Spinal cord (tissue), 10 donors: ENCODE data around the gene KIF13A. TPM values are rescaled to one million over a fixed set of nuclear protein-coding genes. Genes with fewer than 3 reads are reported as not detected.
A peak's percentile ranks its signal among the peaks of the same experiment; 100 is the strongest.
"Not testable (repeated sequence)": the region's sequence is repeated elsewhere in the genome, so short reads cannot be mapped to it uniquely, and the experiment has no call there.

Source experiments
- DNase-seq, 6 donors: peaks; one replicate each; pipeline versions ENCODE4 v3.0.0 to v3.0.0-alpha.2; 2013 to 2015; ENCODE audit warnings: low spot score in 6 of 6, low read depth in 4 of 6
- H3K27ac ChIP-seq: one replicate; pipeline ENCODE4 v1.5.1; 2013; ENCODE audit warnings: low read depth, low read length, control low read depth
- H3K27me3 ChIP-seq: one replicate; pipeline ENCODE4 v1.6.1; 2013; ENCODE audit warnings: low read length; ENCODE audit not compliant: control insufficient read depth, insufficient read depth
- H3K36me3 ChIP-seq: one replicate; pipeline ENCODE4 v1.6.1; 2013; ENCODE audit warnings: low read length; ENCODE audit not compliant: control insufficient read depth, insufficient read depth
- H3K4me1 ChIP-seq: one replicate; pipeline ENCODE4 v1.6.1; 2013; ENCODE audit warnings: low read length; ENCODE audit not compliant: control insufficient read depth, insufficient read depth
- H3K4me3 ChIP-seq: one replicate; pipeline ENCODE4 v1.5.1; 2013; ENCODE audit warnings: low read depth, low read length, control low read depth
- H3K9me3 ChIP-seq: one replicate; pipeline ENCODE4 v1.6.1; 2013; ENCODE audit warnings: low read length; ENCODE audit not compliant: control insufficient read depth, insufficient read depth
- WGBS: methylation state at CpG from one replicate; pipeline ENCODE4 v1.1.5; 2013; ENCODE audit warnings: missing lambda C conversion rate; ENCODE audit not compliant: insufficient coverage; 5-methylcytosine and 5-hydroxymethylcytosine counted together
- polyA plus RNA-seq, 2 donors: library from polyadenylated mRNA; unstranded; fragments of 120-200 nt; gene quantifications; one replicate each; pipeline ENCODE4 v1.2.1, GENCODE V29; 2013; ENCODE audit not compliant: insufficient read length in 2 of 2
- total RNA-seq, 2 donors: library from RNA; depleted of rRNA in 1 of 2; stranded (reverse); fragments of 120-200 nt in 1 of 2; fragments of >200 nt in 1 of 2; gene quantifications; one replicate each; pipeline versions ENCODE4 v1.2.3 to v1.2.4, GENCODE V29; 2013 to 2014
- donor health status: healthy.

Gene KIF13A
- total and polyA plus RNA-seq, 4 donors, result 30.5 to 50.8 (median 41.2) TPM

- H3K4me1 ChIP-seq, result no peaks in the 10 kb centered on the region
- no peaks in the 10 kb centered on the region for H3K9me3 ChIP-seq
- WGBS, result no CpG with 5 or more reads among the region's 6 CpGs
- H3K4me3 ChIP-seq, result no peak overlapping the region
- H3K36me3 ChIP-seq, result peaks cover 4% of the 10 kb centered on the region
- no peaks in the 10 kb centered on the region for H3K27me3 ChIP-seq
- H3K27ac ChIP-seq, result no peak overlapping the region
- DNase-seq, result no peak
These were observed 229.3 kb downstream of the KIF13A start for GRCh38 chr6:17758119-17758518.

DNA sequence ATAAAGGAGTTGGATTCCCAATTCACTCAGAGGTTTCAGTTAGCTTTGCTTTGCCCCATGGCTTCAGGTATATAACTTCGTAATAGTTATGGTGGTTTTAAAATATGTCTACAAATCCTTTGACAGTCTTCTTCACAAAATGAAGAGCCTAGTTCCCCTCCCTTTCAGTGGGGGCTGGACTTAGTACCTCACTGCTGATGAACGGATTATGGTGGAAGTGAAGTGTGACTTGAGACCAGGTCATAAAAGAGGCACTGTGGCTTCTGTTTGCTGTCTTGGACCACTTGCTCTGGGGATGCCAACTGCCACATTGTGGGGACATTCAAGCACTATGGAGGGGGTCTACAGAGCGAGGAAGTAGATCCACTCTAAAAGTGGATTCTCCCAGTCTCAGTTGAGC lies 233.2 kb downstream of the KIF13A start:
- 78% methylated on average over 2 of the region's 3 CpGs for WGBS
- H3K4me1 ChIP-seq, result no peaks in the 10 kb centered on the region
- no peak for DNase-seq
- no peak overlapping the region for H3K4me3 ChIP-seq
- no peaks in the 10 kb centered on the region for H3K36me3 ChIP-seq
- no peaks in the 10 kb centered on the region for H3K9me3 ChIP-seq
- no peak overlapping the region for H3K27ac ChIP-seq
- H3K27me3 ChIP-seq, result no peaks in the 10 kb centered on the region

DNA sequence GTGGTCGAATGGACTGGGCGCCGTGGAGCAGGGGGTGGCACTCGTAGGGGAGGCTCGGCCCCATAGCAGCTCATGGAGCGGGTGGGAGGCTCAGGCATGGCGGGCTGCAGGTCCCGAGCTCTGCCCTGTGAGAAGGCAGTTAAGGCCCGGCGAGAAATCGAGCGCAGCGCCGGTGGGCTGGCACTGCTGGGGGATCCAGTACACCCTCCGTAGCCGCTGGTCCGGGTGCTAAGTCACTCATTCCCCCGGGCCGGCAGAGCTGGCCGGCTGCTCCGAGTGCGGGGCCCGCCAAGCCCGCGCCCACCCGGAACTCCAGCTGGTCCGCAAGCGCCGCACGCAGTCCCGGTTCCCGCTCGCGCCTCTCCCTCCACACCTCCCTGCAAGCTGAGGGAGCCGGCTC lies 242.1 kb downstream of the KIF13A start:
- 97% methylated on average over 26 of the region's 35 CpGs for WGBS

DNA sequence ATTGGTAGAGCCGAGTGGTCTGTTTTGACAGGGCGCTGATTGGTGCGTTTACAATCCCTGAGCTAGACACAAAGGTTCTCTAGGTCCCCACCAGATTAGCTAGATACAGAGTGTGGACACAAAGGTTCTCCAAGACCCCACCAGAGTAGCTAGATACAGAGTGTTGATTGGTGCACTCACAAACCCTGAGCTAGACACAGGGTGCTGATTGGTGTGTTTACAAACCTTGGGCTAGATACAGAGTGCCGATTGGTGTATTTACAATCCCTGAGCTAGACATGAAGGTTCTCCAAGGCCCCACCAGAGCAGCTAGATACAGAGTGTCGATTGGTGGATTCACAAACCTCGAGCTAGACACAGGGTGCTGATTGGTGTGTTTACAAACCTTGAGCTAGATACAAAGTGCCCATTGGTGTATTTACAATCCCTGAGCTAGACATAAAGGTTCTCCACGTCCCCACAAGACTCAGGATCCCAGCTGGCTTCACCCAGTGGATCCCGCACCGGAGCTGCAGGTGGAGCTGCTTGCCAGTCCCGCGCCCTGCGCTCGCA lies 242.6 kb downstream of the KIF13A start:
- not testable (repeated sequence) for H3K27ac ChIP-seq, H3K36me3 ChIP-seq, DNase-seq, H3K4me1 ChIP-seq, H3K4me3 ChIP-seq, H3K27me3 ChIP-seq, H3K9me3 ChIP-seq
- 95% methylated on average over 10 of the region's 13 CpGs for WGBS

More for the DNA sequence above, 242.1 kb downstream of the KIF13A start:
- H3K9me3 ChIP-seq, H3K4me1 ChIP-seq, H3K27ac ChIP-seq, H3K36me3 ChIP-seq, DNase-seq, H3K27me3 ChIP-seq, H3K4me3 ChIP-seq: not testable (repeated sequence)

DNA sequence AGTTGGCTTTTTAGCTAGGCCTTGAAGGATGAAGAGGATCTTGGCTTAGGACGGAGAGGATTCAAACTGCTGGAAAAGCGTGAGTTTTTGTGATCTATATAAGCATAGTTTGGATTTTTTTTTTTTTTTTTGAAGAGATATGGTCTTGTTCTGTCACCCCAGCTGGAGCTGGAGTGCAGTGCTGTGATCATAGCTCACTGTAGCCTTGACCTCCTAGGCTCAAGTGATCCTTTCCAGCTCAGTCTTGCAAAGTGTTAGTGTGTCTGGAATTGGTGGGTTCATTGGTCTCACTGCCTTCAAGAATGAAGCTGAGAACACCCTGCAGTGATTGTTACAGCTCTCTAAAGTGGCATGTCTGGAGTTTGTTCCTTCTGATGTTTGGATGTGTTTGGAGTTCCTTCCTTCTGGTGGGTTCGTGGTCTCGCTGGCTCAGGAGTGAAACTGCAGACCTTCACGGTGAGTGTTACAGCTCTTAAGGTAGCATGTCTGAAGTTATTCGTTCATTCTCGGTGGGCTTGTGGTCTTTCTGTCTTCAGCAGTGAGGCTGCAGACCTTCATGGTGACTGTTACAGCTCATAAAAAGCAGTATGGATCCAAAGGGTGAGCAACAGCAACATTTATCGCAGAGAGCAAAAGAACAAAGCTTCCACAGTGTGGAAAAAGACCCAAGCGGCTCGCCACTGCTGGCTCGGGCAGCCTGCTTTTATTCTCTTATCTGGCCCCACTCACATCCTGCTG lies 243.2 kb downstream of the KIF13A start:
- no peak for DNase-seq
- H3K27ac ChIP-seq, result no peak overlapping the region
- H3K36me3 ChIP-seq, result no peaks in the 10 kb centered on the region
- no peaks in the 10 kb centered on the region for H3K4me1 ChIP-seq
- H3K9me3 ChIP-seq, result no peaks in the 10 kb centered on the region
- H3K4me3 ChIP-seq, result no peak overlapping the region
- 77% methylated on average over 7 of the region's 11 CpGs for WGBS
- no peaks in the 10 kb centered on the region for H3K27me3 ChIP-seq

DNA sequence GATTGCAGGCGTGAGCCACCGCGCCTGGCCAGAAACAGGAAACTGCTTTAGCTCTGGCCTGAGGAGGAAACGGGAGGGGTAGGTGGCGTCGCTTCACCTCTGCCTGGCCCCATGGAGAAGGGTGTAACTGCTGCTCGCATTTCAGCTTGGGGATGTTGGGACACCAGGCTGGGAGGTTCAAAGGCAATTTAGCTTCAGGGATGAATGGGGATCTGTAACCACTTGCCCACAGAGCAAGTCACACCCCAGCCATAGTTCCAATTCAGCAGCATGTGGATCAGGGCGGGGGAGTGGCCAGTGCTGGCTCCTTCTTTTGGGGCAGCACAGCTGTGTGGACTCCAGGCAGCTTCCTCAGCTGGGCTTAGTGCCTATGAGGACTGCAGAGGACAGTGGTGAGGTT lies 245.9 kb downstream of the KIF13A start:
- WGBS, result 79% methylated on average over 8 of the region's 8 CpGs

DNA sequence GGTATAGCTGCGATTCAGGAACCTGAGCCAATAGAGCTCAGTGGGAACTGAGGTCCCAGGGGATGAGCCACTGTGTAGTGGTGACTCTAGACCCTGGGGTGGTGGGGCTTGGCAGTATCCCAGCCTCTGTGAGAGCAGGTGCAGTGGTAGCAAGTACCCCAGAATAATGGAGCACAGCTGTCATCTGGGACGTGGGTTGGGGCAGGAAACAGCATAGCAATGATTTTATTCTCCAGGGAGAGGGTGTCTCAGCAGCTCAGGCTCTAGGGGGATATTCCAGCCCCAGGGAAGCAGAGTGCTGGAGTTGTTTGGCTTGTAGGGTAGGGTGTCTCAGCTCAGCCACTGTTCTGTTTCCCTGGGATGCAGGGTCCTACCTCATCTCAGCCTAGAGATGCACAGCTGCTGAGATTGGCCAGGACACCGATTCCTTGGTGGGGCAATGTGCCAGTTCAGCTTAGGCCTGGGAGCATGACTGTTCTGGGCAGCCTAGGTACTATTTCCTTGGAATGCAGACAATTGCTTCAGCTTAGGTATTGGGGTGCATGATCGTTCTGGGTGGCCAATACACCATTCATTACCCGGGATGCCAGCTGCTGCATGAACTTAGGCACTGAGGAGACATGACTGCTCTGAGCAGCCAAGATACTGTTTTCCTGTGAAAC lies 246.7 kb downstream of the KIF13A start:
- 52% methylated on average over 5 of the region's 5 CpGs for WGBS
- peaks cover 2% of the 10 kb centered on the region for H3K9me3 ChIP-seq
- DNase-seq, result peak in 1 of 6 donors; percentile 2

More for the DNA sequence above, 245.9 kb downstream of the KIF13A start:
- DNase-seq, result no peak
- no peak overlapping the region for H3K27ac ChIP-seq
- H3K36me3 ChIP-seq, result no peaks in the 10 kb centered on the region
- no peaks in the 10 kb centered on the region for H3K4me1 ChIP-seq
- H3K27me3 ChIP-seq, result no peaks in the 10 kb centered on the region
- H3K9me3 ChIP-seq, result peaks cover 2% of the 10 kb centered on the region
- no peak overlapping the region for H3K4me3 ChIP-seq

DNA sequence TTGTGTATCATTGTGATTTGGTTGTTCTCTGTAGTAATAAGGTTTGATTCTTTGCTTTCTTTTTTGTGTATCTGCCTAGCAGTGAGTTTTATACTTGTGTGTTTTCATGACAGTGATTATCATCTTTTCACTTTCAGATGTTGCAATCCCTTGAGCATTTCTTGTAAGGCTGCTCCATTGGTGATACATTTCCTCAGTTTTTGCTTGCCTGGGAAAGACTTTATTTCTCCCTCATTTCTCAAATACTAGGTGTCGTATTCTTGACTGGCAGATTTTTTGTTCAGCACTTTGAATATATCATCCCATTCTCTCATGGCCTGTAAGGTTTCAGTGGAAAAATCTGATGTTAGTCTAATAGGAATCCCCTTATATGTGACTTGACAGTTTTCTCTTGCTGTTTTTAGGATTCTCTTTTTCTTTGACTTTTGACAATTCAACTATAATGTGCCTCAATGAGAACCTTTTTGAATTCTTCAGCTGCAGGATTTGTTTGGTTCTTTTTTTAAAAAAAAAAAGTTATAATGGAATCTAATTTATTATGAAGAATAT lies 249.7 kb downstream of the KIF13A start:
- H3K4me3 ChIP-seq, result no peak overlapping the region
- no peak for DNase-seq
- H3K9me3 ChIP-seq, result peaks cover 2% of the 10 kb centered on the region
- no peaks in the 10 kb centered on the region for H3K27me3 ChIP-seq
- no CpG with 5 or more reads among the region's 1 CpG for WGBS
- no peaks in the 10 kb centered on the region for H3K4me1 ChIP-seq
- no peaks in the 10 kb centered on the region for H3K36me3 ChIP-seq
- no peak overlapping the region for H3K27ac ChIP-seq

More for the DNA sequence above, 246.7 kb downstream of the KIF13A start:
- H3K27ac ChIP-seq, result no peak overlapping the region
- no peak overlapping the region for H3K4me3 ChIP-seq
- H3K27me3 ChIP-seq, result no peaks in the 10 kb centered on the region
- no peaks in the 10 kb centered on the region for H3K36me3 ChIP-seq
- H3K4me1 ChIP-seq, result no peaks in the 10 kb centered on the region

- not testable (repeated sequence) for H3K36me3 ChIP-seq, H3K9me3 ChIP-seq, DNase-seq, H3K27ac ChIP-seq, H3K4me1 ChIP-seq, H3K27me3 ChIP-seq, H3K4me3 ChIP-seq
- 100% methylated on average over 3 of the region's 27 CpGs for WGBS
These were observed 252.1 kb downstream of the KIF13A start for GRCh38 chr6:17735311-17735710.
